Fibroblast of skin of right quadriceps (primary cell): ENCODE data around the gene DMD.
A peak's percentile ranks its signal among the peaks of the same experiment; 100 is the strongest.
"Not testable (repeated sequence)": the region's sequence is repeated elsewhere in the genome, so short reads cannot be mapped to it uniquely, and the experiment has no call there.

Experiments used
- DNase-seq: peaks from one replicate; pipeline ENCODE4 v3.0.0-alpha.2; 2013

DMD gene

GRCh38 chrX:33149580-33149979, 61.8 kb downstream of the DMD start:
- DNase-seq = no peak

- no peak for DNase-seq
Measured at GRCh38 chrX:33149085-33149484, 62.3 kb downstream of the DMD start.

- no peak for DNase-seq
Measured at GRCh38 chrX:33142331-33142730, 69.0 kb downstream of the DMD start.

- DNase-seq = peak; percentile 2
Measured at GRCh38 chrX:33138677-33139249, 72.6 kb downstream of the DMD start.

GRCh38 chrX:33134164-33134563, 77.2 kb downstream of the DMD start:
- no peak for DNase-seq

GRCh38 chrX:33133320-33133719, 78.0 kb downstream of the DMD start:
- DNase-seq = no peak

GRCh38 chrX:33132569-33132968, 78.8 kb downstream of the DMD start:
- no peak for DNase-seq

- DNase-seq = no peak
Measured at GRCh38 chrX:33129607-33130006, 81.7 kb downstream of the DMD start.

- no peak for DNase-seq
Measured at GRCh38 chrX:33128048-33128805, 83.1 kb downstream of the DMD start.

GRCh38 chrX:33126469-33126868, 84.9 kb downstream of the DMD start:
- DNase-seq = no peak

GRCh38 chrX:33109858-33110257, 101.5 kb downstream of the DMD start:
- no peak for DNase-seq

GRCh38 chrX:33106737-33107136, 104.6 kb downstream of the DMD start:
- no peak for DNase-seq

- no peak for DNase-seq
Measured at GRCh38 chrX:33095079-33095478, 116.3 kb downstream of the DMD start.

GRCh38 chrX:33087411-33087810, 123.9 kb downstream of the DMD start:
- no peak for DNase-seq

GRCh38 chrX:33086886-33087285, 124.5 kb downstream of the DMD start:
- DNase-seq = no peak

- no peak for DNase-seq
Measured at GRCh38 chrX:33082371-33082770, 129.0 kb downstream of the DMD start.

GRCh38 chrX:33078273-33078672, 133.1 kb downstream of the DMD start:
- DNase-seq = no peak

- not testable (repeated sequence) for DNase-seq
Measured at GRCh38 chrX:33073660-33074059, 137.7 kb downstream of the DMD start.

GRCh38 chrX:33065415-33065814, 145.9 kb downstream of the DMD start:
- no peak for DNase-seq

- no peak for DNase-seq
Measured at GRCh38 chrX:33062041-33062440, 149.3 kb downstream of the DMD start.

- no peak for DNase-seq
Measured at GRCh38 chrX:33053001-33053400, 158.3 kb downstream of the DMD start.

- no peak for DNase-seq
Measured at GRCh38 chrX:33045882-33046281, 165.5 kb downstream of the DMD start.

- DNase-seq = no peak
Measured at GRCh38 chrX:33045245-33045644, 166.1 kb downstream of the DMD start.

- DNase-seq = no peak
Measured at GRCh38 chrX:33041141-33041540, 170.2 kb downstream of the DMD start.

GRCh38 chrX:33032700-33033099, 178.6 kb downstream of the DMD start:
- DNase-seq = no peak
